ENCODE measurements around the gene TIMM22.
"Not testable (repeated sequence)": the region's sequence is repeated elsewhere in the genome, so short reads cannot be mapped to it uniquely, and the experiment has no call there.

Gene TIMM22

DNA sequence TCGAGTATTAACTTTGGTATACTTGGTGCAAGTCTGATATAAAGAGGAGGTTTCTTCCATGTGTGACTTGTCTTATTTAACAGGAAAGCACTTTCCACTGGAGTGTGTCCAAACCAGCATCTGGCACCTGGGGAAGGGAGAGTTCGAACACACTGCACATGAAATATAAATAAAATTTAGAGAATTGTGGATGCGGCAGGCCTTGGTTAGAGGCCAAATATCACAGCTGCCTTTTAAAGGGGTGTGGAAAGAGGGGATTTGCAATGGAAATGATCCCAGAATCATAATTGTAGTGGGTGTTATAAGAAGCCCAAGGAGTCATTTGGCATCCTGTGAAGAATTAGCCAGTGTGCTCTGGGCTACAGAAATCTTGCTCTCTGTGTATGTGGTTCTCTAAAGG lies 13.0 kb upstream of the TIMM22 start:
- no peak overlapping the region for H3K9ac ChIP-seq (ENCODE audit: low read depth, low read length)
- no peaks in the 10 kb centered on the region for H3K36me3 ChIP-seq (ENCODE audit: control insufficient read depth, insufficient read depth, low read length)
- 0 out of 2 replicates have a peak, but pooled peaks cover 3% of the 10 kb centered on the region for H3K4me1 ChIP-seq (ENCODE audit: control insufficient read depth, insufficient read depth, low read length)
- no peak overlapping the region for H3K27ac ChIP-seq (ENCODE audit: low read depth, low read length)
- H3K4me3 ChIP-seq (ENCODE audit: low read depth, low read length) = no peak overlapping the region
- H3K27me3 ChIP-seq (ENCODE audit: control insufficient read depth, insufficient read depth, low read length) = no peaks in the 10 kb centered on the region
- H3K9me3 ChIP-seq (ENCODE audit: control insufficient read depth, insufficient read depth, low read length) = no peaks in the 10 kb centered on the region

DNA sequence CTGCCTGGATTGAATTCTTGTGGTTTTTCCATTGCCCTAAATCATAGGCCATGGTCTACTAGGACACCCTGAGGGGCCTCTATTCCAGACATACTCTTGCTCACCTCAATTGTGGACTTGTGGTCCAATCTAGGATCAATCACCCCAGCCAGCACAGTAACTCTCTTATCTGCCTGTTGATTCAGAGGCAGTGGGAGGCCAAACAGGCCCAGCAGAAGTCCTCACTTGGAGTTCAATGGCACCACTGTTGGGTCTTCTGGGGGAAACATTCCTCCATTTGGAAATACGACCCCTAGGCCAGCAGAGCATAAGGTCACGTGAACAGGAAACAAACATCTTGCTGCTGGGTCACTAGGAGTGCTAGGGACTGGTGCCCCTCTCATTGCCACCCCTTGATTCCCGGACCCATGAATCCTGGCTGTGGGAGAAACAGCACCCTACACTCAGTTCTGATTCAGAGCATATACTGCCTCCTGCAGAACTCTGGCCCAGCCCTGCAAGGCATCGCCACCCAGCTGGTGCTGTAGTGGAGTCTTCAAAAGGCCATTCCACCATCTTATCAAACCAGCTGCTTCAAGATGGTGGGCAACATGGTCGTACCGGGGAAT lies 10.5 kb upstream of the TIMM22 start:
- Histone ChIP-seq H3K9ac (ENCODE audit: low read depth, low read length) (no peak overlapping the region), H3K4me1 (ENCODE audit: control insufficient read depth, insufficient read depth, low read length) (0 out of 2 replicates have a peak, but pooled peaks cover under 1% of the 10 kb centered on the region), H3K9me3 (ENCODE audit: control insufficient read depth, insufficient read depth, low read length) (no peaks in the 10 kb centered on the region), H3K4me3 (ENCODE audit: low read depth, low read length) (no peak overlapping the region), H3K36me3 (ENCODE audit: control insufficient read depth, insufficient read depth, low read length) (no peaks in the 10 kb centered on the region), H3K27me3 (ENCODE audit: control insufficient read depth, insufficient read depth, low read length) (no peaks in the 10 kb centered on the region), H3K27ac (ENCODE audit: low read depth, low read length) (no peak overlapping the region)

DNA sequence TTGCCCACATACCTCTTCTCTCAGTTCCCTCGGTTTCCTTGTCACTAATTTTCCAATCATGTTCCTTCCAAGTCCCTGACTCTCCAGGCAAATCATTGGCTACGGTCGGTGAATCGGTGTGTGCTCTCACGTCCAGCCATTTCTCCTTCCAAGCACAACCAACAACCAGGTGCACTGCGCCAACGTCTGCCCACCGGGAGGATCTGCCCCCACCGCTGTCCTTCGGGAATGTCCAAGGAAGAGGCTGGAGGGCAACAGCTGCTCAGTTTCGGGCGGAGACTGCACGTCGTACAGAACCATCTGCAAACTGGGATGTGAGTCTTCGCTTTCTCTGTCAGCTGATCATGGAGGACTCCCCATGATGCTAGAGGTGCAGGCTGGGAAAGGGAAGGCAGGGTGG lies 9.0 kb upstream of the TIMM22 start:
- Histone ChIP-seq H3K9ac (ENCODE audit: low read depth, low read length) (no peak overlapping the region), H3K4me1 (ENCODE audit: control insufficient read depth, insufficient read depth, low read length) (no peaks in the 10 kb centered on the region), H3K27me3 (ENCODE audit: control insufficient read depth, insufficient read depth, low read length) (no peaks in the 10 kb centered on the region), H3K9me3 (ENCODE audit: control insufficient read depth, insufficient read depth, low read length) (no peaks in the 10 kb centered on the region), H3K36me3 (ENCODE audit: control insufficient read depth, insufficient read depth, low read length) (no peaks in the 10 kb centered on the region), H3K27ac (ENCODE audit: low read depth, low read length) (no peak overlapping the region), H3K4me3 (ENCODE audit: low read depth, low read length) (no peak overlapping the region)

DNA sequence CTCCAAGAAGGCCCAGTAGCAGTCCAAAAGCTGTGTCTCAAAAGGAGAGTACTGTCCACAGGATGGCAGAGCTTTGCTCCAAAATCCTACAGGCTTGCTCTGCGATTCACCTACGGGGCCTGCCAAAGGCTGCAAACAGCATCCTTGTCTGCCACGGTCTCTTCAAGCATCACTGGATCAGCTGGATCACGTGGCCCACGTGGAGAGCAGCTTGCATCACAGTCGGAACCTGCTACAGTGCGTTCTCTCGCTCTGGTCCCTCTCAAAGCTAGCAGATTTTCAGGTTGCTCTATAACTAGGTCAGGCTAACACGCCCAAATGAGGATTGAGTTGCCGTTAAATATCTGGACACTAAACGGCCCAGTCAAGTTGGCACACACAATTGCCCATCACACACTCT lies 8.4 kb upstream of the TIMM22 start:
- no peaks in the 10 kb centered on the region for H3K36me3 ChIP-seq (ENCODE audit: control insufficient read depth, insufficient read depth, low read length)
- H3K9ac ChIP-seq (ENCODE audit: low read depth, low read length) = no peak overlapping the region
- H3K27ac ChIP-seq (ENCODE audit: low read depth, low read length) = no peak overlapping the region
- no peak overlapping the region for H3K4me3 ChIP-seq (ENCODE audit: low read depth, low read length)
- H3K4me1 ChIP-seq (ENCODE audit: control insufficient read depth, insufficient read depth, low read length) = no peaks in the 10 kb centered on the region
- H3K27me3 ChIP-seq (ENCODE audit: control insufficient read depth, insufficient read depth, low read length) = no peaks in the 10 kb centered on the region
- H3K9me3 ChIP-seq (ENCODE audit: control insufficient read depth, insufficient read depth, low read length) = no peaks in the 10 kb centered on the region

DNA sequence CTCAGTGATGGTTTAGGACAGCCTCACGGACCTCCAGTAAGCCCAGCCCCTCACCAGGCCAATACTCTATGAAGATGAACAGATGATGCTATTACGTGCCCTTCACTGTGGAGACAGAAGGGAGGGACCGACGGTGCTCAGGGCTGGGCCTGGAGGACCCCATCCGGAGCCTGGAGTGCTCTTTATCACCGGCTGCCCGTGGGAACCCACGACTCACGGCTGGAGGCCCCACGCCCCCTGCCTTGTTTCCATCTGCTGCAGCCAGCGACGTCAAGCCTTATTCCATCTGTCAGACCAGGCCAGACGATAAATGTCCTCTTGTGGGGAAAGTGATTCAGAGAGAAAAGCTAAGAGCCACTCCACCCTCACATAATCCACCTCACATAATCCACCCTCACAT lies 4.0 kb upstream of the TIMM22 start:
- Histone ChIP-seq H3K4me1 (ENCODE audit: control insufficient read depth, insufficient read depth, low read length) (no peaks in the 10 kb centered on the region), H3K36me3 (ENCODE audit: control insufficient read depth, insufficient read depth, low read length) (no peaks in the 10 kb centered on the region), H3K9ac (ENCODE audit: low read depth, low read length) (no peak overlapping the region), H3K27me3 (ENCODE audit: control insufficient read depth, insufficient read depth, low read length) (peaks cover 5% of the 10 kb centered on the region; the same call in 1 of the 2 replicates), H3K4me3 (ENCODE audit: low read depth, low read length) (no peak overlapping the region), H3K9me3 (ENCODE audit: control insufficient read depth, insufficient read depth, low read length) (no peaks in the 10 kb centered on the region), H3K27ac (ENCODE audit: low read depth, low read length) (no peak overlapping the region)

DNA sequence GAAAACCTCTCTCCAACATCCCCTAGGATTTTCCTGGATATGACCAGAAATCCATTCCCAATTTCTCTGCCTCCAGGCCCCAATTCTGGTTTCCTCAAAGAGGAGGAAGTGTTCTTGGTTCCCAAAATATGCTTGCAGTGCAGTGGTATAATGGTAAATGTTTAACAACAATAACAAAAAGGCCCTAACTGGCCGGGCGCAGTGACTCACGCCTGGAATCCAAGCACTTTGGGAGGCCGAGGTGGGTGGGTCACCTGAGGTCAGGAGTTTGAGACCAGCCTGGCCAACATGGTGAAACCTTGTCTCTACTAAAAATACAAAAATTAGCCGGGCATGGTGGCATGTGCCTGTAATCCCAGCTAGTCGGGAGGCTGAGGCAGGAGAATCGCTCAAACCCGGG lies 1.6 kb upstream of the TIMM22 start:
- H3K9me3 ChIP-seq (ENCODE audit: control insufficient read depth, insufficient read depth, low read length); H3K27me3 ChIP-seq (ENCODE audit: control insufficient read depth, insufficient read depth, low read length); H3K4me1 ChIP-seq (ENCODE audit: control insufficient read depth, insufficient read depth, low read length); H3K4me3 ChIP-seq (ENCODE audit: low read depth, low read length); H3K27ac ChIP-seq (ENCODE audit: low read depth, low read length); H3K9ac ChIP-seq (ENCODE audit: low read depth, low read length): not testable (repeated sequence)
- peaks cover 13% of the 10 kb centered on the region for H3K36me3 ChIP-seq (ENCODE audit: control insufficient read depth, insufficient read depth, low read length)

DNA sequence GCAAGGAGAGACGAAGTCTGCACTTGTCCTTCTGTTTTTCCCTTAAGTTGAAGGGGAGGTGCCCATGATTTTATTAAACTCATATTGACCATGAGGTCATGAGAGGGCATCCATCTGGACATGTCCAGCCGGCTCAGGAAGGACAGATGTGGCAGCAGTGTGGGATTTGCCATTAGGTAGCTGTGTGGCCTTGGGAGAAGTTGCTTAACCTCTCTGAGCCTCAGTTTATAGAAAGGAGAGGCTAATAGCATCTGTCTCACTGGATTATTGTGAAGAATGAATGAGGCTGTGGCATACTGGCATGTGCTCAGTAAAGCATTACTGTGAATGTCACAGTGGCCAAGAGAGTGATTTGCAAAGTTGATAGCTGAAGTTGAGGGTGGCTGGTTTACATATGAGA lies 1.2 kb downstream of the TIMM22 start:
- H3K27ac ChIP-seq (ENCODE audit: low read depth, low read length) = no peak overlapping the region
- no peaks in the 10 kb centered on the region for H3K9me3 ChIP-seq (ENCODE audit: control insufficient read depth, insufficient read depth, low read length)
- peaks cover 5% of the 10 kb centered on the region; the same call in 1 of the 2 replicates for H3K27me3 ChIP-seq (ENCODE audit: control insufficient read depth, insufficient read depth, low read length)
- no peak overlapping the region for H3K9ac ChIP-seq (ENCODE audit: low read depth, low read length)
- peaks cover 41% of the 10 kb centered on the region for H3K36me3 ChIP-seq (ENCODE audit: control insufficient read depth, insufficient read depth, low read length)
- no peaks in the 10 kb centered on the region for H3K4me1 ChIP-seq (ENCODE audit: control insufficient read depth, insufficient read depth, low read length)
- peak overlapping the region; percentile 99 for H3K4me3 ChIP-seq (ENCODE audit: low read depth, low read length)

DNA sequence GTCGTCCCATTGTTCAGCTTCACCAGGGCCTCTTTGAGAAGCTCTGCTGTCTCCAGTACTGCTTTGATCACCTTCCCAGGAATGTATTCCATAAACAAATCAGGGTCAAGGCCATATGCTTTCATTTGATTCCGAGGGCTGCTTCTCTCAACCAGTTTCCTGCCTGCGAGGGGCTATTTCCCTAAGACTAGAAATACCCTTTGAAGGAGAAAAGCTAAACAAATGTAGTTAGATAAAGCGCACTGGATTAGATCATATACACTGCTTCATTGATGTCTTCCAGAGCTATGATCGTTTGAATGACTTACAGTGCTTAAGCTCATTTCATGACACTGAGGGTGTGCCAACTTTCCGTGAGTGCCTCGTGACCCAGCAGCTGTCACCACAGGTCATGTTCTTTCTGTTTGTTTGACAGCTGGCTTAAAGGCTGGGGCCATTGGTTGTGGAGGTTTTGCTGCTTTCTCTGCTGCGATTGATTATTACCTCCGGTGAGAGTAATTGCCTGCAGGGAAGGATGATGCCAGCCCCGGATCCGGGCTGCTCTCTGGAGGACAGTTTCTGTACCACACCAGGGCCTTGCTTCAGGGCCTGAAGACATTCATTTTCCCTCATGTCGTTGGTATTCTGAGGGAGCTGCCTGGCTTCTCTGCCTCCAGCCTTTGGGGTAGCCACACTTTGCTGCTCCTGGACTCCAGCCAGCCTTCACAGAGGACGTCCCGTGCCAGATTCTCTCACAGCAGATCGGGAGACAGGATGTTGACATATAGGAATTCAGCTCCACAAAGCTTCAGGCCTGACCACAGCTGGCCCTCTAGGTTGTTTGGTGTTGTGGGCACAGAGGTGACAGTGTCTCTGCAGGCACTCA lies 3.9 kb downstream of the TIMM22 start:
- H3K4me3 ChIP-seq (ENCODE audit: low read depth, low read length) = no peak overlapping the region
- H3K9ac ChIP-seq (ENCODE audit: low read depth, low read length) = no peak overlapping the region
- peaks cover 3% of the 10 kb centered on the region; the same call in 1 of the 2 replicates for H3K27me3 ChIP-seq (ENCODE audit: control insufficient read depth, insufficient read depth, low read length)
- H3K27ac ChIP-seq (ENCODE audit: low read depth, low read length) = no peak overlapping the region
- no peaks in the 10 kb centered on the region; the same call in 1 of the 2 replicates for H3K4me1 ChIP-seq (ENCODE audit: control insufficient read depth, insufficient read depth, low read length)
- H3K9me3 ChIP-seq (ENCODE audit: control insufficient read depth, insufficient read depth, low read length) = no peaks in the 10 kb centered on the region
- H3K36me3 ChIP-seq (ENCODE audit: control insufficient read depth, insufficient read depth, low read length) = peaks cover 52% of the 10 kb centered on the region

DNA sequence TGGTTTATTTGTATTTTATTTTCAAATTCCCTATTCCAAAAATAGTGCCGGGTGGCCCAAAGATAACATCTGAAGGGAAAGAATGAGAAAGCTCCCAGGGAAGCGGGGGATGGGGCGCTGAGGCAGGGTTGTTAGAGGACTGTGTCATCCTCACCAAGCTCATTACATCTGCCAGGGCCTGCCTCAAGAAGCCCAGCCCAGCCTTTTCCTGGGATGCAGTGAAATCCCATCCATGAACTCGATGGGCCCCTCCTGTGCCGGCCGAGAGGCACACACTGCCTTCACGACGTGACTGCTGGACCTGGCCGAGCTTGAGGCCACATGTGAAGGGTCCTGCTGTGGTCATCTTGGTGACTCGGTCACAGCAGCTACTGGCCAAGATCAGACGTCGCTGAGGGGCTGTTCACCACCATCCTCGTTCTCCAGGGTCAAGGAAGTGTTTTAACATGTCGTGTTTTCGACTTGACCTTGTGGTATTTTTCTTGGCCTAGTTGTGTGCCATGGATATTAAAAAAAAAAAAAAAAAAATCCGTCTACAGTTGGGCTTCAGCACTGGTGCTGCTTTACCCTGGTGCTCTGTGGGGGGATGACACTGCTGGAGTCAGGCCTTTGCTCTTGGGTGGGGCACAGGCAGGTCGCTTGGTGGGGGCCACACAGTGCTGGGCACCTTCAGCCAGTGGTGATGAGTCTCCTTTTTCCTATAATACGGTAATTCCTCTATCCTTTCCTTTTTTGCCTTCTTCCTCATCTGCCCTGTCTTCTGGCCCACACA lies 4.9 kb downstream of the TIMM22 start:
- Histone ChIP-seq H3K27me3 (ENCODE audit: control insufficient read depth, insufficient read depth, low read length) (no peaks in the 10 kb centered on the region), H3K4me1 (ENCODE audit: control insufficient read depth, insufficient read depth, low read length) (no peaks in the 10 kb centered on the region; the same call in 1 of the 2 replicates), H3K9me3 (ENCODE audit: control insufficient read depth, insufficient read depth, low read length) (no peaks in the 10 kb centered on the region), H3K27ac (ENCODE audit: low read depth, low read length) (no peak overlapping the region), H3K9ac (ENCODE audit: low read depth, low read length) (no peak overlapping the region), H3K36me3 (ENCODE audit: control insufficient read depth, insufficient read depth, low read length) (peaks cover 57% of the 10 kb centered on the region), H3K4me3 (ENCODE audit: low read depth, low read length) (no peak overlapping the region)

DNA sequence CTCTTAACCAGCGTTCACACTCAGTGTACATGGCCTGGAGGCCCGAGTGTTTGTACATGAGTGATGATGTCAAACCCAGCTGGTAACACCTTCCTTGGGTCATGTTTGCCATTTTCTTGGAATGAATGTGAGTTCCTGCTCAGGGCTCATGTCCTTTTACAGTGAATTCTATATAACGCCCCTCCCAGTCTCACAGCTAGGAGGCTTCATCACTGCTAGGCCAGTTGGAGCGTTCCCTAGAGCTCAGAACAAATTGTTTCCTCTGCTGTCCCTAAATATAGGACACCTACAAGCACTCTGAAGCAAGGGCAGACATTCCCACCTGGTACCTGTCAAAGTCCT lies 5.5 kb downstream of the TIMM22 start:
- no peaks in the 10 kb centered on the region for H3K27me3 ChIP-seq (ENCODE audit: control insufficient read depth, insufficient read depth, low read length)
- peaks cover 62% of the 10 kb centered on the region for H3K36me3 ChIP-seq (ENCODE audit: control insufficient read depth, insufficient read depth, low read length)
- H3K4me3 ChIP-seq (ENCODE audit: low read depth, low read length) = no peak overlapping the region
- H3K9ac ChIP-seq (ENCODE audit: low read depth, low read length) = no peak overlapping the region
- no peak overlapping the region for H3K27ac ChIP-seq (ENCODE audit: low read depth, low read length)
- no peaks in the 10 kb centered on the region for H3K9me3 ChIP-seq (ENCODE audit: control insufficient read depth, insufficient read depth, low read length)
- H3K4me1 ChIP-seq (ENCODE audit: control insufficient read depth, insufficient read depth, low read length) = no peaks in the 10 kb centered on the region; the same call in 1 of the 2 replicates

All from HUES48 (cell line).